Choroid plexus epithelial cell (primary cell): ENCODE measurements around the gene ENTPD7.
"Not testable (repeated sequence)": the region's sequence is repeated elsewhere in the genome, so short reads cannot be mapped to it uniquely, and the experiment has no call there.

Experiments used
- DNase-seq: peaks from one replicate; pipeline ENCODE4 v3.0.0-alpha.2; 2010; ENCODE audit warnings: low read depth
- H3K4me3 ChIP-seq: 2 replicates; pipeline ENCODE4 v1.5.1; 2011; ENCODE audit warnings: low read depth, mild to moderate bottlenecking, control low read depth, low read length, moderate library complexity
- TF ChIP-seq, protein P1 (sequence below): conservative IDR thresholded peaks from 2 replicates; pipeline ENCODE4 v1.5.1; 2011; ENCODE audit warnings: low read depth, mild to moderate bottlenecking, control low read depth, inconsistent platforms, low read length, moderate library complexity

Gene ENTPD7

DNA sequence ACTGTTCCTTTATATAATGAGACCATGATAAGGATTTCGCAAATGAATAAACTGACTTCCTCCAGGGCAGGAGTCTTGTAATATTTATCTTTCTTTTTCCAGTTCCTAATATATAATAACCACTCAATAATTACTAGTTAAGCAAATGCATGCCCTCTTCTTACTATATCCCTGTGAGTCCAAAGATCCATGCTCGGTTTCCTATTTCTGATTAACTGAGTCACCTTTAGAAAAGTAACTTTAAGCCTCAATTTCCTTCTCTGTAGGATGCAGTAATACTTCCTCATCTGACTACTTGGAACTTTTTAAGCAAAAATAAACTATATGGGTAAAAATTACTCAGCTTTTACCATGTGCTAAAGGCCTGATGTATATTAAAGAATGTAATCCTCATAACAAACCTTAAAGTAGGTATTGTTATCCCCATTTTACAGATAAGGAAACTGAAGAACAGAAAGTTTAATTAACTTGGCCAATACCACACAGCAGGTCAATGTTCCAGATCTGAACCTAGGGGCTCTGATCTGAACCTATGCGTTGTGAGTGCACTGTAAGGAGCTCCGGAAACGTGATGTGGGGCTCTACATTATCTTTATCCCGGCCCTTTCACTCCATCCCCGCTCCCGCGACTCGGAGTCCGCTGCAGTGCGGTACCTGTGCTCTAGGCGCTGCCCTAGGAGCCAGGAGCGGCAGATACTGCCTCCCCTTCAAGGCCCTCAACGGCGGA is 72.2 kb downstream of the ENTPD7 start:
- DNase-seq, result no peak

DNA sequence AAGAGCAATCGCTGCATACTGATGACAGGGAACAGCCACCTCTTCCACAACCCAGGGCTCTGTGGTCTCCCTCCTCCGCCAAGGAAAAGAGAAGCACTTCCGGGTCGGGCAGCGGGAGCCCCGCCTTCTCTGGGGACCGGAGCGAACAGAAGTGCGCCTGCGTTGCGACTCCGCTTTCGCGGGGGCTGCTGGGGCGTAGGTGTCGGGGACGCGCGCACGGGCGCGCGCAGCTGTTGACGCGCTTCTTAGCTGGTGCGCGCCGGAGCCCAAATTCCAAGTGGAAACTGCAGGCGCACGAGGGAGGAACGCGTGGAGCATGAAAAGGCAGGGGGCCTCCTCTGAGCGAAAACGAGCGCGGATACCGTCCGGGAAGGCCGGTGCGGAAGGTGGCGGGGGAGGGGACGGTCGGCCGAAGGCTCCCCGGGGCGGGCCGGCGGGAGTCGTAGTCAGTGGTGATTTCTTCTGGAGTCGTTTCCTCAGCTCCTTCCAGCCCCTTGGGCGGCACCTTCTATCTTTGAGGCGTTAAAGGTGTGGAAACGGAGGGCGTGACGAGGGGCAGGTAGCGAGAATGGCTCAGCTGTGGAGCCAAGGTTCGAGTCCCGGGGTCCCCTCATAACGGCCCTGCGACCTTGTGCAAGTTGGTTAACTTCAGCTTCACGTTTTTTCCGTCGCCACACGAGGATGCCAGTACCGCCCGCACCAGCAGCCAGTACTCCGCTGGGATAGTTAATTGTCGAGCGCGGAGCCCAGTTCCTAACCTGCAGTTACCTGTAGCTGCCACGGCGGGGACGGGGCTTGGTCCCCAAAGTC is 72.9 kb downstream of the ENTPD7 start, which contains the start of the genes COX15 and CUTC:
COX15 (minus strand) TSS at position 95 of the 810 bp plus-strand sequence; CDS start at position 17, 78 bp downstream.
CUTC (plus strand) TSS at position 202 of the 810 bp plus-strand sequence; CDS start at position 317, 115 bp downstream.
- H3K4me3 ChIP-seq, result peak within 1 kb of the TSS; percentile 96
- TF ChIP-seq, protein P1, sequence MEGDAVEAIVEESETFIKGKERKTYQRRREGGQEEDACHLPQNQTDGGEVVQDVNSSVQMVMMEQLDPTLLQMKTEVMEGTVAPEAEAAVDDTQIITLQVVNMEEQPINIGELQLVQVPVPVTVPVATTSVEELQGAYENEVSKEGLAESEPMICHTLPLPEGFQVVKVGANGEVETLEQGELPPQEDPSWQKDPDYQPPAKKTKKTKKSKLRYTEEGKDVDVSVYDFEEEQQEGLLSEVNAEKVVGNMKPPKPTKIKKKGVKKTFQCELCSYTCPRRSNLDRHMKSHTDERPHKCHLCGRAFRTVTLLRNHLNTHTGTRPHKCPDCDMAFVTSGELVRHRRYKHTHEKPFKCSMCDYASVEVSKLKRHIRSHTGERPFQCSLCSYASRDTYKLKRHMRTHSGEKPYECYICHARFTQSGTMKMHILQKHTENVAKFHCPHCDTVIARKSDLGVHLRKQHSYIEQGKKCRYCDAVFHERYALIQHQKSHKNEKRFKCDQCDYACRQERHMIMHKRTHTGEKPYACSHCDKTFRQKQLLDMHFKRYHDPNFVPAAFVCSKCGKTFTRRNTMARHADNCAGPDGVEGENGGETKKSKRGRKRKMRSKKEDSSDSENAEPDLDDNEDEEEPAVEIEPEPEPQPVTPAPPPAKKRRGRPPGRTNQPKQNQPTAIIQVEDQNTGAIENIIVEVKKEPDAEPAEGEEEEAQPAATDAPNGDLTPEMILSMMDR, result peak; percentile 41
- peak; percentile 98 for DNase-seq

More for the DNA sequence above, 72.2 kb downstream of the ENTPD7 start:
- TF ChIP-seq, protein P1, result peak; percentile 9
- H3K4me3 ChIP-seq, result peak overlapping the region; percentile 96

DNA sequence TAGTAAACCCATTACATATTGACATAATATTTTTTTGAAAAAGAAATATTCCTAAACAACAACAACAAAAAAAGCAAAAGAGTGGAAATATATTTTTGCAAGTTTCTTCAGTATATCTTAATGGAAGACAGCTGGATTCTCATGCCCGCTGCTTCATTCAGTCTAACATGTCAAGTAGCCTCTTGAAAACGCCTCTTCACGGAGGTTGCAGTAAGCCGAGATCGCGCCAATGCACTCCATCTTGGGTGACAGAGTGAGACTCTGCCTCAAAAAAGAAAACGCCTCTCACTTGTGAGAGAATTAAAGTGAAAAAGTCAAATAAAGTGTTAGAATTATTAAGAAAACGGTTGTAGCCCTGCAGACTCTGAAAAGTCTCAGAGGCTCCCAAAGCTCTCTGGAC is 74.1 kb downstream of the ENTPD7 start:
- DNase-seq, result no peak
- no peak overlapping the region for H3K4me3 ChIP-seq
- TF ChIP-seq, protein P1, result no peak

DNA sequence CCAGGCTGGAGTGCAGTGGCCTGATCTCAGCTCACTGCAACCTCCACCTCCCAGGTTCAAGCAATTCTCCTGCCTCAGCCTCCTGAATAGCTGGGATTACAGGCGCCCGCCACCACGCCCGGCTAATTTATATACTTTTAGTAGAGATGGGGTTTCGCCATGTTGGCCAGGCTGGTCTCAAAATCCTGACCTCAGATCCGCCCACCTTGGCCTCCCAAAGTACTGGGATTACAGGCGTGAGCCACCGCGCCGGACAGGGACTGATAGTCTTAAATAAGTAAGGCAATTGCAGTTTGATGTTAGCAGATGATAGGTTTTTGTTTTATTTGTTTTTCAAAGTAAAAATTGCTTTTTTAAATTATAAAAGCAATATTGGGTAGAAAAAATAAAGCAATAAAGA is 74.8 kb downstream of the ENTPD7 start:
- DNase-seq, H3K4me3 ChIP-seq: not testable (repeated sequence)

DNA sequence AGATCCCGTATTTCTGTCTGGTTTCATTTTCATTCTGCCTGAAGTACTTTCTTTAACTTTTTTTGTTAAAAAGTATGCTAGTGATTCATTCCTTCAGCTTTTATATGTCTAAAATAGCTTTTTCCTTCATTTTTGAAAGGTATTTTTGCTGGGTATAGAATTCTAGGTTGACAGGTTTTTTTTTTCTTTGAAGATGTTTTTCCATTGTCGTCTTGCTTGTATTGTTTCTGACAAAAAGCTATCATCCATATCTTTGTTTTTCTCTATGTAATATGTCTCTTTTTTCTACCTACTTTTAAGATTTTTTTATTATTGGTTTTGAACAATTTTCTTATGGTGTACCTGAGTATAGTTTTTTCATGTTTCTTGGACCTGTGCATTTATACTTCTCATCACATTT is 81.0 kb downstream of the ENTPD7 start:
- TF ChIP-seq, protein P1, result no peak
- H3K4me3 ChIP-seq, result no peak overlapping the region

DNA sequence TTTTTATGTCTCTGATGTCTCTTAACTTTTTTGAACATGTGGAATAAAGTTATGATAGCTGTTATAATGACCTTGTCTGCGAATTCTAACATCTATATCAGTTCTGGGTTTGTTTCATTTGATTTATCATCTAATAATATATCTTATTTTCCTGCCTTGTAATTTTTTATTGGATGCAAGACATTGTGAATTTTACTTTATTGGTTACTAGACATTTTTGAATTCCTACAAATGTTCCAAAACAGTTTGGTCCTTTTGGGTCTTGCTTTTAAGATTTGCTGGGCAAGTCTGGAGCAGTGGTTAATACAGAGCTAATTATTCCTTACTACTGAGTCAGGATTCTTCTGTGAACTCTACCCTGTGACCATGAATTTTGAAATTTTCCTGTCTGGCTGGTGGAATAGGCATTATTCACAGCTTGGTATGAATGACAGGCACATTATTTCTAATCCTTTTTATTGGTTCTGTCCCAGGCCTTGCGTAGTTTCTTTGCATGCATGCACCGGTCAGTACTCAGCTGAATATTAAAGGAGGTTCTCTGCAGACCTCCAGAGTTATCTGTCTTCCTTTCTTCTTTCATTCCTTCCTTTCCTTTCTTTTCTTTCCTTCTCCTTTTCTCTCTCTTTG is 81.7 kb downstream of the ENTPD7 start:
- DNase-seq, result no peak
- TF ChIP-seq, protein P1, result no peak
- no peak overlapping the region for H3K4me3 ChIP-seq

More for the DNA sequence above, 81.0 kb downstream of the ENTPD7 start:
- DNase-seq, result no peak

DNA sequence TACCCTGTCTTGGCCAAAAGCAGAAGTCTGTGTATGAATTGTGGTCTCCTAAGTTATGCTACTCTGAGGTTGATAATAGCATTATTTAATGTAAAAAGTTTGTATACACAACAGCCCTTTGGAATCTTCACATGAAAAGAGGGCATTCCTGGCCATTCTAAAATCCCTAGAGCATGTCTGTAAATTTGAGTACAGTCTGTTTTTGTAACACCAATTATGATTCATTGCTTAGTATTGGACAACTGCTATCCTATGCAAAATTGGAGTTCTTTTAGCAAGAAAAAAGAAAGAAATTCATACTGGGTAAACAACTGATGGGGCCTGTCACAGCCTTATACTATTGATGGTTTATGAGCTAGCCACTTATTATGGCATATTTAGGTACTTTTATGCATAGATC is 82.9 kb downstream of the ENTPD7 start:
- TF ChIP-seq, protein P1, result no peak
- DNase-seq, result peak; percentile 61
- no peak overlapping the region for H3K4me3 ChIP-seq
